ENCODE results near the gene MECP2. TPM values are rescaled to one million over a fixed set of nuclear protein-coding genes. Genes with fewer than 3 reads are reported as not detected.

The MECP2 gene
- total and polyA plus RNA-seq, 10 of the 15 experiments (the other 5 are each of a cell fraction or from before 2014, with no cell fraction given): 1.3 to 32.7 (median 13.7) TPM

GRCh38 chrX:154023276-154024000 is 74.1 kb downstream of the MECP2 start:
- no peak for FAIRE-seq
- CTCF ChIA-PET: interaction anchor here (1.0 kb wide), 1 partner anchor 76 kb away, joined by 3 read pairs; no protein-coding TSS in a partner anchor
- Histone ChIP-seq H3K4me2 (ENCODE audit: control insufficient read depth, insufficient read depth) (no peak overlapping the region), H2AFZ (ENCODE audit: control insufficient read depth, low read depth, low read length) (no peak overlapping the region), H3K79me2 (ENCODE audit: control insufficient read depth, insufficient read depth, low read length) (peaks cover 20% of the 10 kb centered on the region), H3K9ac (ENCODE audit: control insufficient read depth, insufficient read depth, low read length) (no peak overlapping the region), H4K20me1 (ENCODE audit: control insufficient read depth, insufficient read depth) (no peaks in the 10 kb centered on the region), H3K9me3 (replicated peaks; ENCODE audit: control insufficient read depth, insufficient read depth, low read length) (no peaks in the 10 kb centered on the region), H3K27ac (ENCODE audit: control insufficient read depth, insufficient read depth) (no peak overlapping the region), H3K4me3 (no peak overlapping the region), H3K36me3 (ENCODE audit: control insufficient read depth in 2 of 2, insufficient read depth in 2 of 2, low read length in 1 of 2) (no peaks in the 10 kb centered on the region), H3K4me1 (ENCODE audit: control insufficient read depth, insufficient read depth, low read length) (peaks cover 8% of the 10 kb centered on the region), H3K27me3 (replicated peaks in 1 of 2; ENCODE audit: control insufficient read depth in 2 of 2, insufficient read depth in 2 of 2, low read length in 1 of 2) (no peaks in the 10 kb centered on the region; a peak in 1 of 4 replicates)
- intact Hi-C loops (cut with micrococcal nuclease; ENCODE audit: unreplicated experiment): no loop called here
- RAD21 ChIA-PET (ENCODE audit: unreplicated experiment): no interaction called here
- POLR2A ChIA-PET: no interaction called here
- no peak for ATAC-seq
- in situ Hi-C loops (cut with MboI): no loop called here
- DNase-seq (ENCODE audit: low read depth, low spot score): no peak
- 71% methylated on average over 27 of the region's 27 CpGs for WGBS (ENCODE audit: insufficient coverage, insufficient replicate concordance, low lambda C conversion rate, missing lambda C conversion rate)
- no TSS peak for BruUV-seq (replicated peaks)
- SMC1A ChIA-PET (ENCODE audit: uncharacterized antibody, unreplicated experiment): no interaction called here
- no peak for TF ChIP-seq RELA (IDR thresholded peaks at IDR 0.05; ENCODE audit: borderline replicate concordance, partially characterized antibody)
- no peak for TF ChIP-seq ZBTB40 (IDR thresholded peaks at IDR 0.05; ENCODE audit: borderline replicate concordance)
- 0 out of 2 replicates have a peak, but pooled peaks have one; percentile 14 for TF ChIP-seq POLR2A (IDR thresholded peaks at IDR 0.05; ENCODE audit: low read depth, low read length)
- TF ChIP-seq NFXL1 (IDR thresholded peaks at IDR 0.05; ENCODE audit: borderline replicate concordance): no peak
- no peak for TF ChIP-seq IRF4 (IDR thresholded peaks at IDR 0.05; ENCODE audit: low read depth, low read length)
- TF ChIP-seq SUPT20H (IDR thresholded peaks at IDR 0.05; ENCODE audit: borderline replicate concordance, control insufficient read depth, low read depth, low read length): no peak
- TF ChIP-seq CBX3 (IDR thresholded peaks at IDR 0.05; ENCODE audit: borderline replicate concordance, low read depth): no peak
- TF ChIP-seq RELB (IDR thresholded peaks at IDR 0.05; ENCODE audit: low read depth): no peak
- no peak for TF ChIP-seq CHD4 (IDR thresholded peaks at IDR 0.05)

All from GM12878 (cell line).